ENCODE measurements around the gene FOXK1.

GRCh38 chr7:4765776-4766490 lies 83.8 kb downstream of the FOXK1 start:
- peak; percentile 47 for TF ChIP-seq CTCF (IDR thresholded peaks at IDR 0.05)
- TF ChIP-seq ZFX (IDR thresholded peaks at IDR 0.05; ENCODE audit: borderline replicate concordance) = no peak

All from 22Rv1 (cell line).